ENCODE measurements around the gene BORCS5.
"Not testable (repeated sequence)": the region's sequence is repeated elsewhere in the genome, so short reads cannot be mapped to it uniquely, and the experiment has no call there.

The BORCS5 gene

GRCh38 chr12:12396694-12397093 is 39.8 kb downstream of the BORCS5 start:
- DNase-seq = no peak

- DNase-seq = no peak
Measured at GRCh38 chr12:12397184-12397583, 40.3 kb downstream of the BORCS5 start.

GRCh38 chr12:12398026-12398859 is 41.4 kb downstream of the BORCS5 start:
- DNase-seq = no peak

- DNase-seq = no peak
Measured at GRCh38 chr12:12399161-12399560, 42.3 kb downstream of the BORCS5 start.

- no peak for DNase-seq
Measured at GRCh38 chr12:12399776-12400305, 43.0 kb downstream of the BORCS5 start.

GRCh38 chr12:12400793-12401192 is 43.9 kb downstream of the BORCS5 start:
- no peak for DNase-seq

GRCh38 chr12:12403264-12404248 is 46.7 kb downstream of the BORCS5 start:
- no peak for DNase-seq

GRCh38 chr12:12404297-12404696 is 47.4 kb downstream of the BORCS5 start:
- no peak for DNase-seq

- no peak for DNase-seq
Measured at GRCh38 chr12:12405882-12406281, 49.0 kb downstream of the BORCS5 start.

GRCh38 chr12:12406762-12407161 is 49.9 kb downstream of the BORCS5 start:
- no peak for DNase-seq

GRCh38 chr12:12408265-12408690 is 51.4 kb downstream of the BORCS5 start:
- no peak for DNase-seq

- not testable (repeated sequence) for DNase-seq
Measured at GRCh38 chr12:12409337-12409736, 52.5 kb downstream of the BORCS5 start.

GRCh38 chr12:12415886-12416285 is 59.0 kb downstream of the BORCS5 start:
- no peak for DNase-seq

GRCh38 chr12:12419165-12419564 is 62.3 kb downstream of the BORCS5 start:
- not testable (repeated sequence) for DNase-seq

- no peak for DNase-seq
Measured at GRCh38 chr12:12423367-12423766, 66.5 kb downstream of the BORCS5 start.

GRCh38 chr12:12425001-12425400 is 68.1 kb downstream of the BORCS5 start:
- no peak for DNase-seq

GRCh38 chr12:12425616-12426015 is 68.7 kb downstream of the BORCS5 start:
- no peak for DNase-seq

- no peak for DNase-seq
Measured at GRCh38 chr12:12427568-12427967, 70.7 kb downstream of the BORCS5 start.

- DNase-seq = no peak
Measured at GRCh38 chr12:12428047-12428446, 71.2 kb downstream of the BORCS5 start.

- DNase-seq = no peak
Measured at GRCh38 chr12:12428961-12429657, 72.2 kb downstream of the BORCS5 start.

GRCh38 chr12:12432364-12432763 is 75.5 kb downstream of the BORCS5 start:
- DNase-seq = no peak

- DNase-seq = no peak
Measured at GRCh38 chr12:12433203-12433731, 76.4 kb downstream of the BORCS5 start.
